SKM-1 (cell line): ENCODE results near the gene OTX1.

Experiments used
- DNase-seq: peaks from one replicate; lab custom pipeline; 2025; ENCODE audit not compliant: unreplicated experiment; lab: John Stamatoyannopoulos, UW

The OTX1 gene

DNA sequence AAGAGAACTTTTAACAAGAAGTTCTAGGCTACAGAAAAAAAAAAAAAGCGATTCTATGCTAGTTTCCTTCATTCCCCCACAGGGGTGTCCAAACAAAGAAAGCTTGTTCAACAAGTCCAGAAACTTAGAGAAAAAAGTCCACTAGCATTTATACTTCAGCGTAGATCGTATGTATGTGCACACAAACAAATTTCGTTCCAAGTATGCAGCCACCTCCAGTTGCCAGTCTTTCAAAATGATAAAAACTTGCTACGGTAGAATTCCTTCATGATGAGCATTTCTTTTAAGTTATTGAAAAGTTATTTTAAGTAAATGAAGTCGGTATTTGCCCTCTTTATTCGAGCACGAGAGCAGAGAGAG lies 3.7 kb upstream of the OTX1 start:
- DNase-seq, result no peak

DNA sequence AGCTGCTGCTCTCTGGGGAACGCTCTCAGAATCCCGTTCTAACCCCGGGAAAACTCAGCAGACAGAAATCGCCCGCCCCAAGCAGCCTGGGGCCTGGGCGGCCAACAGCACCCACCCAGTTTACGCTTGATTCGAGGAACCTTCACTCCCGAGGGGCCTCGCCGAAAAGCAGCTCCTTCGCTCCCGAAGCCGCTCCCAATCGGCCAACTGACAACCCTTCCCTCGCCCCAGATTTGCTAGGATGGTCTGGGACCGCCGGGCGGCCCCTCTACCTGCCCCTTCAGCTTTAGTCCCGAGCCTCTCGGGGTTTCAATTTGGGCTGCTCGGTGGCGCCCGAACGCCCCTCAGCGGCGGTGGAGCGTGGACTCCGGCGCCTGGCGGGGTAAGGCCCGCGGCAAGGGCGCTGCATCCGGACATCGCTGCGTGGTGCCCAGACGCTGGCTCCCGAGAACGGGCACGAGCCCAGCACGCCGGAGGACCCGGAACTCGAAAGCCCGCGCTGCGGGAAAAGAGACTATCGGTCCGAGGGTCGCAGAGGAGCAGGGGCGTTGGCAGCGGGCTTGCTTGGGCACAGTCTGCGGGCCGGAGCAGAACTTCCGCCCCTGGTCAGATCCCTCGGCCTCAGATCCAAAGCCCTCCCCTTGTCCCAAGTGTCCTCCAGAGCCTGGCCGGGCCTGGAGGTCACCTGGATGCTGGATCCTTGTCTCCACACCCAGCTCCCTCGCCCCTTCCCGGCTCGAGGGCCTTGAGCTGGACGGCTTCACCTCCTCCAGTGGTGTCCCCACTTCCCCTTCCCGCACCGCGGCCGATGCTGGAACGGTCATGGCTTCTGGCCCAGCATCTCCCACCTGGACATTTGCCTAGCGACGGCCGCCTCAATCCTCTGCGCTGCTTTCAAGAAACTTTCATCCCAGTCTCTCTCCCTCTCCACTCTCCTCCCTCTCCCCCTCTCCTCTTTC lies 3.0 kb upstream of the OTX1 start:
- DNase-seq, result no peak

DNA sequence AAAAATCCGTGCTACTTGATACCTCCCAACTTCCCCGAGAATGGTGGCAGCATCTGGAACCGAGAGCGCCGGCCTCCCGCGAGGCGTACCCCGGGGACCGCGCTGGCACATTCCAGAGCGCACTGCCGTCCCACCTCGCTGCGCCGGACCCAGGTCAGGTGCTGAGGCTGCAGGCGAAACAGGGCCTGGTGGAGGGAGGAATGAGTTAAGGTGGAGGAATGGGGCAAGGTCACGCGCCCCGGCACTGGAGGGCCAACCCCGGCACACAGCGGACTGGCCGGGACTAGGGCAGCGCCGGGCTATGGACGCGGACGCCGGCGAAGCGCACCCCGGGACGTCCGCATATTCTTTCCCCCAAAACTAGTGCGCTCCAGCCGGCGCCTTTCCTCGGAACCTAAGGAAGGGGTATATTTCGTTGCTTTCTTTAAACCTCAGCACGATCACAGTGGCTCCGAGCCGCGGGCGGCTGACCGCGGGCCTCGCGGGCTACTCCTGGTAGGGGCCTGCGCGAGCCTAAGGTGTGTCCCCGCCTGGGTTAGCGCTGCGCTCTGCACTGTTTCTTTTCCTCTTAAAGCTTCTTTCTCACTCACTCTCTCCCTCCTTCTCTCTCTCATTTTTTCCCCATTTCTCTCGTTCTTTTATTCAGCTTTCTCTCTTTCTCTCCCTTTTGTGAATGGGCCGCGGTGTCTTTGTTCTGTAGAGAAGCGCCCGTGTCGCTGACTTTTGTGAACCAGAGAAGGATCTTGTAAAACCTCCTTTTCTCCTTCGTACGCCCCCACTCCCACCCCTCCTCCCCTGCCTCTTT lies 2.1 kb upstream of the OTX1 start:
- no peak for DNase-seq

GRCh38 chr2:63049211-63049969 lies 1.2 kb upstream of the OTX1 start:
- DNase-seq, result no peak

DNA sequence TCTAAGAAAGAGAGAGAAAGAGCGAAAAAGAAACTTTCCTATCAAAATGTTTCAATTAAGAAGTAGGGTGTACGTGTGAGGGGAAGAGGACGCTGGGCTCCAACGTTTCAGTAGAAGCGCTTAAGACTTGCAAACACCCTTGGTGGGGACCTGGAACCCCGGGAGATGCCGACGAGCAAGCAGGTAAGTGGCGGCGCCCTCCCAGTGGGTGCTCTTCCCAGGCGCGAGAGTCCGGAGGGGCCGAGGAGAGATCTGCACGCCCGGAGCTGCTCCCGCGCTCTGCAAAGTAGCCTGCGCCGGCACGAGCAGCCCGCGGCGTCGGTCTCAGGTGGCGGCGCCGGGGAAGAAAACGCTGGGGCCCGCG lies 678 bp upstream of the OTX1 start:
- no peak for DNase-seq

- DNase-seq, result no peak
Measured at GRCh38 chr2:63051042-63051794, 588 bp downstream of the OTX1 start.

DNA sequence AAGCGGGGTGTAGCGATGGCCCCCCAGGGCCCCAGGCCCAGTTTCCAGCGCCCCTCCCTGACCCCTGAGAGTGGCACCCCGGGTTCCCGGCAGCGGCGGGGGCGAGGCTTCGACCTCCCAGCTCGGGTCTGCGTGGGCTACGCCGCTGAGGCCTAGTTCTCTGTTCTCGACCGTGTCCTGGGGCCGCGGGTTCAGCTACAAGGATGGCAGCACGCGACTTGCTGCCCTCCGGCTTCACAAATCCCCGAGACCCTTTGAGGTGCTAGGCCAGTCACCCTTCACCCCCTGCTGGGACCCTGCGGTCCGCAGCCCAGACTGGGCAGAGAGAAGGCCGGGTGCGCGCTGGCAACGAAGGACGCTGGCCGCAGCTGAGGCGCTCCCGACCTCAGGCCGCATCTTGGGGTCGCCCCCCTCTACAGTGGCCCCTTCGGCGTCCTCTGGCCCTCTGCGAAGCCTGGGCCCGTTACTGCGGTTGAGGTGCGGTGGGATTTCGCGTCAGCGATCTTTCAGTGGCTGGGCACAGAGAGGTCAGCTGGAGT lies 1.2 kb downstream of the OTX1 start:
- DNase-seq, result no peak

DNA sequence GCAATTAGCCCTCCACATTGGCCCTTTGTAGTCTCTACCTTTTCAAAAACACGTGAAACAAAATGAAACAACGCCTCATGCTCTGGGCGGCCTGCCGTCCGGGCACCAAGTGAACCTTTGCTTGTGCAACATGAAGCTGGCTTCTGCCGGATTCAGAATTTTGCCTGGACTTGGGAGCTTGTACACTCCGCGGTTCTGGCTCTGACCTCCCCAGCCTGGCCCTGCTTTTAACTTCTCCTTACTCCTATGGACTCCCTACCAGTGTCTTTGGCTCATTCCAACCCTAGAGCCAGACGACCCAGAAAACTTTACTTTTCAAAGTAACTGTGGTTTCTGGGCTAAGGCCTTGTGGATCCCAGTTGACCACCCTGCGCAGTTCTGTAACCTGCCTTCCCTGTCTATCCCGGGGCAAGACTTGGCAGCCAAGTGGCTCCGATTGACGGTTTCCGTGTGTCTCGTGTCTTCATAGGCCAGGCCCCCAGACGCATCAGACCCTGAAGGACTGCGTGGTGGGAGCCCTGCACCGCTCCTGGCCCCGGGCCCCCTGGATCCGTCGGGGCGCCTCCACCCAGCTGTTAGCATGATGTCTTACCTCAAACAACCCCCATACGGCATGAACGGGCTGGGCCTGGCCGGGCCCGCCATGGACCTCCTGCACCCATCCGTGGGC lies 1.9 kb downstream of the OTX1 start:
- DNase-seq, result no peak

DNA sequence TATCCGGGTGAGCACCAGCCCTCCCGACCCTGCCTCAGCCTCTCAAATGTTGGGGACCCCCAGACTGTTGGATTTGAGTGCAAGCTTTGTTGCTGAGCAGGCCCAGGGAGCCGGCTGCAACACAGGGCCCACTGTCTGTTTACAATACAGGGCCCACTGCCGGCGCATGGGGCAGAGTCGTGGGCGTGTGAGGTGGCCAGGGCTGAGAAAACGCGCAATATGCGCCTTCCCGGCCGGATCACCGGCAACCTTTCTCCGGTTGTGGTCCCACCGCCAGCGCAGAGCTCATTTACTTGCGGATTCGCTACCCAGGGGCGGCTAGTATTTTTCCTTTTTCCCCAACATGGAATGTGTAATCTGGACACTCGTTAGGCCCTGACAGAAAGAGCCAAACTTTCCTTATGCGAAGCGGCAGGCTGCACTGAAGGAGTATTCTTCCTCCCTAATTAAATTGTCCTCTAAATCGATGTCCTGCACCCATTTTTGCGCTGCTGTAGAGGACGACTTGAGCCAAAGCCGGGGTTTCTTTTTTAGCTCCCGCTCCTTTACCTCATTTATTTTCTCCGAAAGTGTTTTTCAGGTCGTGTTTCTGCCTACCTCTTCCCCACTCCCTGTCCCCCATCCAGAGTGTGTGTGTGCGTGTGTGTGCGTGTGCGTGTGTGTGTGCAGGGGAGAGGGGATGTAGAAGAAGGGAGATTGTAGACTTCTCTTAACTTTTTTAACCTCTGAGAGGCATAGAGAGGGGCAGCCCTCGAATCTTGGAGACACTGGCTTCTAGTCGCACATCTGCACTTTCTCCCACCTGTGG lies 2.7 kb downstream of the OTX1 start:
- no peak for DNase-seq

DNA sequence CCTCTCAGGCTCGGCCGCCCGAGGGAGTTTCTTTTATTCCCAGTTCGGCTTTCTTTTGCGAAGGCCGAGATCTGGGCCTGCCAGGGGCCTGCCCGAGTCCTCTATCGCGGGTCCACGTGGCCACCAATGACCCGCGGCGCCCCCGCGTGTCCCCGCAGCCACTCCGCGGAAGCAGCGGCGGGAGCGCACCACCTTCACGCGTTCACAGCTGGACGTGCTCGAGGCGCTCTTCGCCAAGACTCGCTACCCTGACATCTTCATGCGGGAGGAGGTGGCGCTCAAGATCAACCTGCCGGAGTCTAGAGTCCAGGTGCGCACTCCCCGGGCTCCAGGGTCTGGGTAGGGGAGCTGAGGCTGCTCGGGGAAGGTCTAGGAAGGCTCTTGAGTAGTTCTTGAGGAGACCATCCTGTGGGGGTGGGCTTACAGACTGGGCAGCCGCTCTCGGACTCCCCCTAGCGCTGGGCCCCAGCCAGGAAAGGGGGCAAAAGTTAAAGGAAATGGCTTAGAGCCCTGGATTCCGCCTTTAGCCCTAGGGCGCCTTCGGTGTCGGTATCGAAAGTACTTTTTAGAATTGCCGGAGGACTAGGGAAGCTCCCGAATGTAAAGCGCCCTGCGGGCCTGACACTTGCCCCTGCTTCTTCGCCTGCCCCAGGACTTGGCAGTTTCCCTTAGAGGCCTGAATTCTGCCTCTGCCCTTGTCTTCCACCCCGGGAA lies 3.4 kb downstream of the OTX1 start:
- DNase-seq, result no peak

GRCh38 chr2:63054841-63055225 lies 4.2 kb downstream of the OTX1 start:
- no peak for DNase-seq

- DNase-seq, result no peak
Measured at GRCh38 chr2:63055226-63056106, 4.8 kb downstream of the OTX1 start.

GRCh38 chr2:63056107-63057050 lies 5.7 kb downstream of the OTX1 start:
- no peak for DNase-seq

DNA sequence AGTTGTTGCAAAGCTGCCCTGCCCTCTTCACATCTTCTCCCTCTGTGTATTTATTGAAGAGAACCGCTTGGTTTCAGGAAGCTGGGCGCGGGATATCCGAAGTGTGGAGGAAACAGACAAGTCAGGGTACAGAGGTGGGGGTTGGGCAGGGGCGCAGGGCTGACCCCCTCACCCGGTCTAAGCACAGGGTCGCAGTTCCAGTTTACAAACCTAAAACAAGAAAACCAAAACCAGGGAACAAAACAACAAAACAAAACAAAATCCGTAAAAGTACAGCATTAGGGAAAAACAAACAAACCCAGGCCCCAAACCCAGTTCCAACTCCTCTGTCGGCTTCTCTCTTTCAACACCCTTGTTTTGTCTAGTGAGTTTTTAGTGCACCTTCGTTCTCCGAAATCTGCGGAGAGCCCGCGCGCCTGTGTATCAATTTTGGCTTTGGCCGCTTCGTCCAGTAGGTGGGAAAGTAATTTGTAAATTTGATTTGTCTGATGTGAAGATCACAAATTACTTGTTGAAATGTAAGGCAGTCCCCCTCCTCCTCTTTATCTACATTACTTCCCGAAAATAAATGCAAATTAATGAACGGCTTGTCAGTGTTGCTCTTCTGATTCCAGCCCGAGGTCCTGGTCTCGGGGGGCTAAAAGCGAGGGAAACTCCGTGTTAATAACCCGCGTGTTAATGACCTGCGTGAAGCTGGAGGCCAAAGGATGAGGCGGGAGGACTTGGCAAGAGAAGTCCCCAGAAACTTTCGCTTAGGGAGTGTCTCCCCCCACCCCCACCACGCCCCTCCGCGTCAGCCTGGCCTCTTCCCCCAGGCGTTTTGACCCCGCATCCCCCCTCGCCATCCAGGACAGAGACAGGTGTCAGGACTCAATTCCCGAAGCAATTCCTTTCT lies 6.9 kb downstream of the OTX1 start:
- no peak for DNase-seq

DNA sequence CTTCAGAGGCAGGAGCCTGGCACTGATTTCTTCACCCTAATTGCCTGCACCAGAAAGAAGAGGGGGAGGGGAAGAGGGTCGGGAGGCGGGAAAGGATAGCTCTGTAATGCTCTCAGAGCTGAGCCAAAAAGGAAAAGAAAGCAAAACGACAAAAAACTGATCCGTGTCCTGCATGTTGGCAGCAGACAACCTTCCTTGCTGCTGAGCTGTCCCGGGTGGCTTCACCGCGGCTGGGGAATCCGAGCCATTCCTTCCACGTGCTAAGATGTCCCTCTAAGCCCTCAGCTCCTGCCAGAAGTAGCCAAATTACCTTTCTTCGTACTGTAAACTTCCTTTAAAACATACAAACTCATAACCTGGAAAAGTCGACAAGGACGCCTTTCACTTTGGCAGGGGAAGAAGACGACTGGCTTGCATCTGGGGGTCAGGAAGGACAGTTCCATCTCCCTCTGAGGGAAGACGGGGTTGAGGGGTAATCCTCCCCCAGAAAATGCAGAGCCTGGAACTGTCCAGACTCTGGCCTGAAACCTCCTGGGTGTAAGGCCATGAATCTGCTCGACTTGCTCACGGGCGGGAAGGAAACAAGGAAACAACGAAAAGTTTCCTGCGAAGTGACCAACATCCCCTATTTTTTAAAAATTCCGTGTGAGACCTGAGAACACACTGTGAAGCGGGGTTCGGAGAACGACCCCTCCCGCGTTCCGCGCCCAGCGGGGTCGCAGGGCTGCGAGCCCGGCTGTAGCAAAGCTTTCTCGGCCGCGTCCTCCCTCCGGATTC lies 7.7 kb downstream of the OTX1 start:
- DNase-seq, result no peak
